HCT116 (cell line): ENCODE measurements around the gene AP3B1.

Source experiments
- EGR1 ChIP-seq: IDR thresholded peaks from 2 replicates; pipeline ENCODE4 v1.6.1; 2012; ENCODE audit warnings: low read depth
- EZH2 ChIP-seq: fragments of 200-600 bp; sonication (generic); IDR thresholded peaks from 2 replicates; pipeline ENCODE4 v1.6.1; 2017; ENCODE audit warnings: antibody characterized with exemption, mixed run types
- EZH2phosphoT487 ChIP-seq: fragments of 200-600 bp; IDR thresholded peaks from 2 replicates; pipeline ENCODE4 v1.6.1; 2018; ENCODE audit warnings: antibody characterized with exemption, borderline replicate concordance
- POLR2A ChIP-seq: IDR thresholded peaks from 2 replicates; pipeline ENCODE4 v1.7.0; 2011; ENCODE audit warnings: borderline replicate concordance; ENCODE audit not compliant: insufficient read depth, insufficient read length; ENCODE audit errors: extremely low read depth
- POLR2AphosphoS5 ChIP-seq: IDR thresholded peaks from 2 replicates; pipeline ENCODE4 v1.6.1; 2011; ENCODE audit warnings: mild to moderate bottlenecking, low read depth, low read length, moderate library complexity
- ZFX ChIP-seq: fragments of 450-650 bp; IDR thresholded peaks from 2 replicates; pipeline ENCODE4 v1.6.1; 2017
- TF ChIP-seq, protein P1 (sequence below), 3 experiments: fragments of 200-600 bp in 1 of 3; sonication (generic) in 1 of 3; IDR thresholded peaks in 2 of 3; conservative IDR thresholded peaks in 1 of 3; 2 replicates each; pipeline ENCODE4 v1.5.1; 2012 to 2017; ENCODE audit warnings: low read depth in 2 of 3, low read length in 2 of 3, antibody characterized with exemption in 1 of 3, borderline replicate concordance in 1 of 3, control low read depth in 1 of 3, mild to moderate bottlenecking in 1 of 3, mixed read lengths in 1 of 3, mixed run types in 1 of 3, moderate library complexity in 1 of 3; ENCODE audit not compliant: insufficient read depth in 1 of 3
- TF ChIP-seq, protein P2 (sequence below): IDR thresholded peaks from 2 replicates; pipeline ENCODE4 v1.6.1; 2011; ENCODE audit warnings: mild to moderate bottlenecking, low read length, moderate library complexity; ENCODE audit not compliant: insufficient replicate concordance; ENCODE audit errors: extremely low read depth

GRCh38 chr5:78335976-78336375, 41.5 kb upstream of the AP3B1 start:
- TF ChIP-seq, protein P1, sequence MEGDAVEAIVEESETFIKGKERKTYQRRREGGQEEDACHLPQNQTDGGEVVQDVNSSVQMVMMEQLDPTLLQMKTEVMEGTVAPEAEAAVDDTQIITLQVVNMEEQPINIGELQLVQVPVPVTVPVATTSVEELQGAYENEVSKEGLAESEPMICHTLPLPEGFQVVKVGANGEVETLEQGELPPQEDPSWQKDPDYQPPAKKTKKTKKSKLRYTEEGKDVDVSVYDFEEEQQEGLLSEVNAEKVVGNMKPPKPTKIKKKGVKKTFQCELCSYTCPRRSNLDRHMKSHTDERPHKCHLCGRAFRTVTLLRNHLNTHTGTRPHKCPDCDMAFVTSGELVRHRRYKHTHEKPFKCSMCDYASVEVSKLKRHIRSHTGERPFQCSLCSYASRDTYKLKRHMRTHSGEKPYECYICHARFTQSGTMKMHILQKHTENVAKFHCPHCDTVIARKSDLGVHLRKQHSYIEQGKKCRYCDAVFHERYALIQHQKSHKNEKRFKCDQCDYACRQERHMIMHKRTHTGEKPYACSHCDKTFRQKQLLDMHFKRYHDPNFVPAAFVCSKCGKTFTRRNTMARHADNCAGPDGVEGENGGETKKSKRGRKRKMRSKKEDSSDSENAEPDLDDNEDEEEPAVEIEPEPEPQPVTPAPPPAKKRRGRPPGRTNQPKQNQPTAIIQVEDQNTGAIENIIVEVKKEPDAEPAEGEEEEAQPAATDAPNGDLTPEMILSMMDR (IDR thresholded peaks at IDR 0.05 in 2 of 3, conservative IDR thresholded peaks at IDR 0.05 in 1 of 3; ENCODE audit: borderline replicate concordance in 1 of 3, insufficient read depth in 1 of 3, low read depth in 2 of 3, low read length in 2 of 3): no peak
- TF ChIP-seq POLR2AphosphoS5 (no peak), EZH2phosphoT487 (no peak), EZH2 (no peak), POLR2A (no peak), ZFX (no peak), EGR1 (no peak)
- TF ChIP-seq, protein P2, sequence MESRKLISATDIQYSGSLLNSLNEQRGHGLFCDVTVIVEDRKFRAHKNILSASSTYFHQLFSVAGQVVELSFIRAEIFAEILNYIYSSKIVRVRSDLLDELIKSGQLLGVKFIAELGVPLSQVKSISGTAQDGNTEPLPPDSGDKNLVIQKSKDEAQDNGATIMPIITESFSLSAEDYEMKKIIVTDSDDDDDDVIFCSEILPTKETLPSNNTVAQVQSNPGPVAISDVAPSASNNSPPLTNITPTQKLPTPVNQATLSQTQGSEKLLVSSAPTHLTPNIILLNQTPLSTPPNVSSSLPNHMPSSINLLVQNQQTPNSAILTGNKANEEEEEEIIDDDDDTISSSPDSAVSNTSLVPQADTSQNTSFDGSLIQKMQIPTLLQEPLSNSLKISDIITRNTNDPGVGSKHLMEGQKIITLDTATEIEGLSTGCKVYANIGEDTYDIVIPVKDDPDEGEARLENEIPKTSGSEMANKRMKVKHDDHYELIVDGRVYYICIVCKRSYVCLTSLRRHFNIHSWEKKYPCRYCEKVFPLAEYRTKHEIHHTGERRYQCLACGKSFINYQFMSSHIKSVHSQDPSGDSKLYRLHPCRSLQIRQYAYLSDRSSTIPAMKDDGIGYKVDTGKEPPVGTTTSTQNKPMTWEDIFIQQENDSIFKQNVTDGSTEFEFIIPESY: no peak
